ENCODE results near the gene CALU. TPM values are rescaled to one million over a fixed set of nuclear protein-coding genes. Genes with fewer than 3 reads are reported as not detected.

CALU gene
- total and polyA plus RNA-seq, 8 donors: 8.7 to 46.0 (median 20.8) TPM

DNA sequence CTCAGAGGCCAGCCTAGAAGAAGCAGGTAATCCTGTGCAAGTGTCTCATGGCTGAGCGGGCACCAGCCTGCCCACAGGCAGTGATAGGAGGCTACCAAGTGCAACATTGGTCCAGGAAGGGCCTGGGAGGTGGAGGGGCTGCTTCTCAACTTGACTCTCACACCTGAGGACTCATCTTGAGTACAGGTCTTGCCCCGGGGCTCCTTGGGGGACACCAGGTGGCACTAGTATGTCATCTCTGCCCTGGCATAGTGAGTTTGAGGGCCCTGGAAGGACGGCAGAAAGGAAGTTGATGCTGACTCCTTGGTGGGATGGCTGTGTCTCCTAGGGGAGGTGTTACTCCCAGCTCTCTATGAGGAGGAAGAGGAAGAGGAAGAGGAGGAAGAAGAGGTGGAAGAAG lies 54.9 kb downstream of the CALU start:
- Histone ChIP-seq H3K36me3 (no peaks in the 10 kb centered on the region), H3K27me3 (no peaks in the 10 kb centered on the region), H3K4me3 (no peak overlapping the region), H3K9me3 (no peaks in the 10 kb centered on the region), H3K27ac (no peak overlapping the region), H3K4me1 (peaks cover 0 to 5% (median 4%) of the 10 kb centered on the region in 3 donors)
- no peak for FAIRE-seq
- TF ChIP-seq, protein P1, sequence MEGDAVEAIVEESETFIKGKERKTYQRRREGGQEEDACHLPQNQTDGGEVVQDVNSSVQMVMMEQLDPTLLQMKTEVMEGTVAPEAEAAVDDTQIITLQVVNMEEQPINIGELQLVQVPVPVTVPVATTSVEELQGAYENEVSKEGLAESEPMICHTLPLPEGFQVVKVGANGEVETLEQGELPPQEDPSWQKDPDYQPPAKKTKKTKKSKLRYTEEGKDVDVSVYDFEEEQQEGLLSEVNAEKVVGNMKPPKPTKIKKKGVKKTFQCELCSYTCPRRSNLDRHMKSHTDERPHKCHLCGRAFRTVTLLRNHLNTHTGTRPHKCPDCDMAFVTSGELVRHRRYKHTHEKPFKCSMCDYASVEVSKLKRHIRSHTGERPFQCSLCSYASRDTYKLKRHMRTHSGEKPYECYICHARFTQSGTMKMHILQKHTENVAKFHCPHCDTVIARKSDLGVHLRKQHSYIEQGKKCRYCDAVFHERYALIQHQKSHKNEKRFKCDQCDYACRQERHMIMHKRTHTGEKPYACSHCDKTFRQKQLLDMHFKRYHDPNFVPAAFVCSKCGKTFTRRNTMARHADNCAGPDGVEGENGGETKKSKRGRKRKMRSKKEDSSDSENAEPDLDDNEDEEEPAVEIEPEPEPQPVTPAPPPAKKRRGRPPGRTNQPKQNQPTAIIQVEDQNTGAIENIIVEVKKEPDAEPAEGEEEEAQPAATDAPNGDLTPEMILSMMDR (IDR thresholded peaks at IDR 0.05): no peak
- DNase-seq: no peak
- intact Hi-C loops (cut with DNase I): no loop called here
- no peak for ATAC-seq
- 61 to 72% methylated on average over 3 of the region's 3 CpGs for WGBS, 2 donors

DNA sequence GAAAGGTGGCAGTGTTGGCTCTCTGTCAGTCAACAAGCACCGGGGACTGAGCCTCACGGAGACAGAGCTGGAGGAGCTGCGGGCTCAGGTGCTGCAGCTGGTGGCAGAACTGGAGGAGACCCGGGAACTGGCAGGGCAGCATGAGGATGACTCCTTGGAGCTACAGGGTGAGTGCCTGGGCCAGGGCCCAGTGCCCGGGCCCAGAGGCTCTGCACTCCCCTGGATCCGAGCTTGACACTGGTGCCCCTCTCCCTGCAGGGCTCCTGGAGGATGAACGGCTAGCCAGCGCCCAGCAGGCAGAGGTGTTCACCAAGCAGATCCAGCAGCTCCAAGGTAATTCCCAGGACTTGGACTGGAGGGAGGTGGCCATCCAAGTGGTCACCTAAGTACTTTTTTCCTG lies 55.3 kb downstream of the CALU start:
- no peaks in the 10 kb centered on the region for H3K36me3 ChIP-seq
- FAIRE-seq: no peak
- no peak overlapping the region for H3K4me3 ChIP-seq
- H3K4me1 ChIP-seq: peaks cover 0 to 5% (median 4%) of the 10 kb centered on the region in 3 donors
- DNase-seq: no peak
- no peaks in the 10 kb centered on the region for H3K9me3 ChIP-seq
- H3K27ac ChIP-seq: no peak overlapping the region
- TF ChIP-seq, protein P1 (IDR thresholded peaks at IDR 0.05): no peak
- H3K27me3 ChIP-seq: no peaks in the 10 kb centered on the region
- intact Hi-C loops (cut with DNase I): no loop called here
- no peak for ATAC-seq
- WGBS, 2 donors: 86 to 91% methylated on average over 8 of the region's 8 CpGs

DNA sequence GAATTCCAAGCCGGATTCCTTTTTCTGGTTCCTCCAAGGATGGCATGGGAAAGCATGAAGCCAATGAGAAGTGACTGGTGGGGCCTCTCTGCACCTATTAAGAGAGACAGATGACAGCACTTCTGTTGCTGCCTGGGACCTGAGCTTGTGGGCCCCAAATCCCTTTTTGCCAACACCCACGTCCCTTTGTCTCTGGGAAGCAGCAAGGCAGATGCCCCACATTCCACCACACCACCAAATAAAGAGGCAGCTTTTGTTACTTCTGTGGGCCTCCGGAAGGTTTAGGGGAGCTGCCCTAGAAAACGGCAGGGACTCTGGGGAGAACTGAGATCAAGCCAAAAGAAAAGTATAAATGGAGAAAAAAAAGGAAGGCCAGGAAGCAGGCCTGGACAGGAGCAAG lies 56.0 kb downstream of the CALU start:
- Histone ChIP-seq H3K4me3 (no peak overlapping the region), H3K27ac (no peak overlapping the region), H3K27me3 (no peaks in the 10 kb centered on the region), H3K4me1 (peaks cover 0 to 5% (median 4%) of the 10 kb centered on the region in 3 donors), H3K9me3 (no peaks in the 10 kb centered on the region), H3K36me3 (no peaks in the 10 kb centered on the region)
- DNase-seq (no peak), FAIRE-seq (no peak), ATAC-seq (no peak)
- TF ChIP-seq, protein P1 (IDR thresholded peaks at IDR 0.05): no peak
- intact Hi-C loops (cut with DNase I): no loop called here
- 77 to 88% methylated on average over 4 of the region's 4 CpGs for WGBS, 2 donors

DNA sequence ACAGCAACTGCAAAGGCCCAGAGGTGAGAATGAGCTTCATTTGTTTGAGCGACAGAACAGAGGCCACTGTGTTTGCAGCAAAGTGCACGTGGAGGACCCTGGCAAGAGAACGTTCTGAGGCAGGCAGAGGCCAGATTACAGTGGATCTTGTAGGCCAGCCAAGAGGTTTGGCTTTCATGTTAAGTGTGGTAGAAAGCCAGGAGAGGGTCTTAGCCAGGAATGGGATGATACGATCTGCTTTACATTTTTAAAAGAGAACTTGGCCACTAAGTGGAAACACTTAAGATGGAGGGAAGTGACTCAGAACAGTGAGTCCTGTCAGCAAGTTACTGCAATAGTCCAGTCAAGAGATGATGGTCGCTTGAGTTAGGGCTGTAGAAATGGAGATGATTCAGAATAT lies 57.2 kb downstream of the CALU start:
- no peak for ATAC-seq
- intact Hi-C loops (cut with DNase I): no loop called here

DNA sequence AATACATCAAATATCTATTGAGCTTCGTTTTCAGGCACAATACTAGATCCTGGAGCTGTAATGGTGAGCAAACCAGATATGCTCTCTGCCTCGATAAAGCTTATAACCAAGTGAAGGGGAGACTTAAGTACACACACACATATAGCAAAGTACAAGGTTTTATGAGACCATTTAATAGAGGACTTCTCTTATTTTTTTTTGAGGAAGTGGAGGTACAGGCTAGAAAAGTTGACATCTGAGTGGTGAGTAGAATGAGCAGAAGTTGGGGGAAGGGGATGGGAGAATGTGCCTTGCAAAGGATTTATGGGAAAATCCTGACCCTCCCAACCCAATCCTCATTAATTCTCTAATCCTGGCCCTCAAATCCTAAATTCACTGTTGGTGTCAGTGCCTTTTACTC lies 60.3 kb downstream of the CALU start:
- DNase-seq: no peak
- 70 to 74% methylated on average over 2 of the region's 2 CpGs for WGBS, 2 donors
- no peak overlapping the region for H3K4me3 ChIP-seq
- H3K4me1 ChIP-seq: no peaks in the 10 kb centered on the region
- TF ChIP-seq, protein P1 (IDR thresholded peaks at IDR 0.05): no peak
- no peaks in the 10 kb centered on the region for H3K9me3 ChIP-seq
- ATAC-seq: no peak
- intact Hi-C loops (cut with DNase I): no loop called here
- no peaks in the 10 kb centered on the region for H3K27me3 ChIP-seq
- H3K27ac ChIP-seq: no peak overlapping the region
- FAIRE-seq: no peak
- H3K36me3 ChIP-seq: no peaks in the 10 kb centered on the region

More for the DNA sequence above, 57.2 kb downstream of the CALU start:
- H3K4me3 ChIP-seq: no peak overlapping the region
- no peaks in the 10 kb centered on the region for H3K36me3 ChIP-seq
- no peak for FAIRE-seq
- no peak overlapping the region for H3K27ac ChIP-seq
- TF ChIP-seq, protein P1 (IDR thresholded peaks at IDR 0.05): no peak
- peaks cover 0 to 5% (median 4%) of the 10 kb centered on the region in 3 donors for H3K4me1 ChIP-seq
- WGBS, 2 donors: 73 to 82% methylated on average over 5 of the region's 5 CpGs
- no peaks in the 10 kb centered on the region for H3K27me3 ChIP-seq
- H3K9me3 ChIP-seq: no peaks in the 10 kb centered on the region
- DNase-seq: no peak
